ENCODE results near the gene SMC1B. TPM values are rescaled to one million over a fixed set of nuclear protein-coding genes. Genes with fewer than 3 reads are reported as not detected.

SMC1B gene
- total and polyA plus RNA-seq, 9 of the 15 experiments (the other 6 are each of a cell fraction or from before 2014, with no cell fraction given): 0.03 TPM; not detected in 8

GRCh38 chr22:45444168-45444567 lies 30.8 kb upstream of the SMC1B start:
- Histone ChIP-seq H3K9ac (ENCODE audit: insufficient read depth in 1 of 2, low read depth in 2 of 2, low read length in 2 of 2) (no peak overlapping the region), H3K79me2 (ENCODE audit: control insufficient read depth, insufficient read depth, low read length) (no peaks in the 10 kb centered on the region), H3K9me1 (ENCODE audit: control insufficient read depth, insufficient read depth, low read length) (no peaks in the 10 kb centered on the region), H3K27me3 (ENCODE audit: control insufficient read depth in 2 of 2, insufficient read depth in 2 of 2, low read length in 2 of 2) (peaks cover 3 to 30% of the 10 kb centered on the region in 2 experiments; a peak in 2 of 5 replicates), H3K36me3 (ENCODE audit: control insufficient read depth, insufficient read depth, low read length) (no peaks in the 10 kb centered on the region), H2AFZ (ENCODE audit: low read depth, low read length) (no peak overlapping the region), H3K4me3 (no peak overlapping the region), H3K27ac (ENCODE audit: extremely low read depth, low read depth, low read length) (no peak overlapping the region), H3K9me3 (replicated peaks; ENCODE audit: control insufficient read depth, insufficient read depth, low read depth, low read length) (no peaks in the 10 kb centered on the region), H4K20me1 (replicated peaks; ENCODE audit: control insufficient read depth, insufficient read depth, low read length) (no peaks in the 10 kb centered on the region; the same call in 1 of the 2 replicates), H3K4me1 (replicated peaks in 1 of 2; ENCODE audit: control insufficient read depth in 2 of 2, insufficient read depth in 2 of 2, low read length in 2 of 2) (no peaks in the 10 kb centered on the region), H3K4me2 (ENCODE audit: insufficient read depth, low read length) (no peak overlapping the region)
- FAIRE-seq (no peak), DNase-seq (ENCODE audit: extremely low read depth in 1 of 4, low spot score in 3 of 4) (no peak), ATAC-seq (no peak)
- in situ Hi-C loops (cut with MboI) (no loop called here), intact Hi-C loops (cut with micrococcal nuclease) (no loop called here)
- TF ChIP-seq RUNX1 (IDR thresholded peaks at IDR 0.05; ENCODE audit: low read depth) (no peak), PREB (CRISPR knock-in tag; IDR thresholded peaks at IDR 0.05) (no peak), NFXL1 (CRISPR knock-in tag; IDR thresholded peaks at IDR 0.05) (no peak), FOXP1 (CRISPR knock-in tag; IDR thresholded peaks at IDR 0.05) (no peak), DDX20 (tag; IDR thresholded peaks at IDR 0.05; ENCODE audit: low read depth) (no peak), DPF2 (IDR thresholded peaks at IDR 0.05) (no peak), SETDB1 (IDR thresholded peaks at IDR 0.05; ENCODE audit: low read length) (no peak), MITF (IDR thresholded peaks at IDR 0.05) (no peak), CHAMP1 (IDR thresholded peaks at IDR 0.05) (no peak), ZNF140 (CRISPR knock-in tag; IDR thresholded peaks at IDR 0.05) (no peak), NFRKB (IDR thresholded peaks at IDR 0.05; ENCODE audit: low read depth) (no peak), ZBTB9 (CRISPR knock-in tag; IDR thresholded peaks at IDR 0.05) (no peak), KDM1A (IDR thresholded peaks at IDR 0.05) (no peak)
- CTCF ChIA-PET (ENCODE audit: low intra/inter-chr PET ratio): no interaction called here
- no TSS peak for BruUV-seq (replicated peaks)
- POLR2A ChIA-PET: interaction anchor here (0.9 kb wide), 1 partner anchor 82 kb away, joined by 3 read pairs; no protein-coding TSS in a partner anchor
- WGBS (ENCODE audit: insufficient coverage, low coverage, missing lambda C conversion rate): 6% methylated on average over 3 of the region's 3 CpGs

Data from K562 (cell line).